ENCODE measurements around the gene CD14.

DNA sequence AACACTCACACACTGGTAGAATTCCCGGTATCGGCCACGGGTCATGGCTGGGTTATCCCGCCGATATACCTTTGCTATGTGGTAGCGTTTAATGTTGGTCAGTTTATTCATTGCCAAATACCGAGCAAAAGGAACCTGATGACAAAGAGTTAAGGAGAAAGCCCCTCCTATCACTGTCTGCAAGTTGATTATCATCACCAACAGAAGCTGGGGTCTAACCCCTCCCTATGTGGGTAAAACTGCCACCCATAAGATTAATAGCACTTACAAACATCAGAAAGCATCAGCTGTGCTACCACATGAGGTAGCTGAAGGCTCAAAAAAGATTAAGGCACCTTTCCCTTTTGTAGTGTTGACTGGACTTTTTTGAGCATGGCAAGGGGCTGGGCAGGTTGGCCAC lies 46.0 kb upstream of the CD14 start:
- TF ChIP-seq CTCF (IDR thresholded peaks at IDR 0.05), result no peak
- TF ChIP-seq POLR2A (IDR thresholded peaks at IDR 0.05), result no peak

Measured in Peyer's patch (tissue), 4 donors.